Colonic mucosa (tissue), 4 donors: Measurements from ENCODE around the gene NPB. TPM values are rescaled to one million over a fixed set of nuclear protein-coding genes. Genes with fewer than 3 reads are reported as not detected.

Experiments
- DNase-seq: peaks from one replicate; pipeline ENCODE4 v3.0.0-alpha.2; 2020
- H3K27ac ChIP-seq: fragments of 200-600 bp; one replicate; pipeline ENCODE4 v1.8.0; 2021
- H3K27me3 ChIP-seq: fragments of 200-600 bp; one replicate; pipeline ENCODE4 v1.8.0; 2021
- H3K36me3 ChIP-seq: fragments of 200-600 bp; one replicate; pipeline ENCODE4 v1.8.0; 2021
- H3K4me1 ChIP-seq: fragments of 200-600 bp; one replicate; pipeline ENCODE4 v1.8.0; 2021; ENCODE audit warnings: mild to moderate bottlenecking
- H3K4me3 ChIP-seq: fragments of 200-600 bp; one replicate; pipeline ENCODE4 v1.8.0; 2021
- H3K9ac ChIP-seq, 2 donors: one replicate each; pipeline ENCODE4 v1.7.0; 2013; ENCODE audit warnings: control low read depth in 2 of 2, low read depth in 2 of 2, low read length in 2 of 2
- H3K9me3 ChIP-seq: fragments of 200-600 bp; one replicate; pipeline ENCODE4 v1.8.0; 2021
- CTCF ChIP-seq: fragments of 200-600 bp; IDR thresholded peaks from one replicate; pipeline ENCODE4 v1.8.0; 2022; ENCODE audit warnings: antibody characterized with exemption, mild to moderate bottlenecking
- intact Hi-C: fragments of 100-400 bp; cut with DNase I; formaldehyde crosslinking; loops from one replicate; pipeline ENCODE4 v1.14.1; 2022
- total RNA-seq, 2 donors: library from RNA; stranded (reverse); fragmentation: NEBNext Ultra II Directional in 1 of 2; extraction: Animal tissue kit (Norgen Biotek cat#: 25700) in 1 of 2; gene quantifications; one replicate each; pipeline ENCODE4 v1.2.1, GENCODE V29; 2021
- donor health status: healthy.
- donor health status: DM: no; HTN: no; CAD: no.
- donor health status: DM: no; HTN: no; CAD: no.

Gene NPB
- total RNA-seq, 2 donors from 2014 or later = 0.22 TPM; not detected in 1

GRCh38 chr17:81868674-81869220 lies 33.3 kb upstream of the NPB start:
- intact Hi-C loops = no loop called here
- H3K27ac ChIP-seq = peak overlapping the region; percentile 80
- H3K9ac ChIP-seq = peak overlapping the region in 1 of 2 donors; percentile 99
- H3K36me3 ChIP-seq = no peaks in the 10 kb centered on the region
- no peak overlapping the region for H3K4me3 ChIP-seq
- no peak for TF ChIP-seq CTCF
- DNase-seq = no peak
- H3K9me3 ChIP-seq = no peaks in the 10 kb centered on the region
- peaks cover 41% of the 10 kb centered on the region for H3K4me1 ChIP-seq
- no peaks in the 10 kb centered on the region for H3K27me3 ChIP-seq

GRCh38 chr17:81869221-81870130 lies 32.6 kb upstream of the NPB start:
- Histone ChIP-seq H3K4me1 (peaks cover 41% of the 10 kb centered on the region), H3K4me3 (peak overlapping the region; percentile 88), H3K9ac (peak overlapping the region; percentile 99 to 100), H3K9me3 (no peaks in the 10 kb centered on the region), H3K36me3 (no peaks in the 10 kb centered on the region), H3K27me3 (no peaks in the 10 kb centered on the region), H3K27ac (peak overlapping the region; percentile 99)
- DNase-seq = peak; percentile 45
- TF ChIP-seq CTCF = peak; percentile 88
- intact Hi-C loops = no loop called here

GRCh38 chr17:81870131-81870980 lies 31.7 kb upstream of the NPB start:
- DNase-seq = peak; percentile 41
- Histone ChIP-seq H3K27ac (peak overlapping the region; percentile 99), H3K9me3 (no peaks in the 10 kb centered on the region), H3K4me3 (peak overlapping the region; percentile 88), H3K27me3 (no peaks in the 10 kb centered on the region), H3K36me3 (no peaks in the 10 kb centered on the region), H3K4me1 (peaks cover 36% of the 10 kb centered on the region), H3K9ac (peak overlapping the region; percentile 99 to 100)
- TF ChIP-seq CTCF = no peak
- intact Hi-C loops = no loop called here

GRCh38 chr17:81870981-81871386 lies 31.1 kb upstream of the NPB start, which contains the start of gene ARHGDIA:
Gene ARHGDIA, minus strand, starts transcription at chr17:81871337. Its CDS starts 1,407 bp downstream, at chr17:81869930.
- Histone ChIP-seq H3K4me3 (peak within 1 kb of the TSS; percentile 98), H3K9ac (peak within 1 kb of the TSS; percentile 99 to 100), H3K4me1 (peaks cover 30% of the 10 kb centered on the region), H3K36me3 (no peaks in the 10 kb centered on the region), H3K27me3 (no peaks in the 10 kb centered on the region), H3K9me3 (no peaks in the 10 kb centered on the region), H3K27ac (peak within 1 kb of the TSS; percentile 99)
- no peak for TF ChIP-seq CTCF
- no peak for DNase-seq
- intact Hi-C loops = no loop called here
